H9 (cell line): ENCODE data around the gene NDUFB11. TPM values are rescaled to one million over a fixed set of nuclear protein-coding genes. Genes with fewer than 3 reads are reported as not detected.

Experiments
- DNase-seq: peaks from one replicate; pipeline ENCODE4 v3.0.0-alpha.2; 2017
- H2AFZ ChIP-seq: one replicate; pipeline ENCODE4 v1.6.1; 2013; ENCODE audit warnings: mild to moderate bottlenecking, low read length, control low read depth, moderate library complexity
- H2AK5ac ChIP-seq: 2 replicates; pipeline ENCODE4 v1.6.1; 2013; ENCODE audit warnings: low read length, control low read depth, mixed read lengths; ENCODE audit not compliant: insufficient read length
- H2BK120ac ChIP-seq: one replicate; pipeline ENCODE4 v1.6.1; 2013; ENCODE audit warnings: low read depth, mild to moderate bottlenecking, low read length, control low read depth, inconsistent platforms; ENCODE audit not compliant: poor library complexity, severe bottlenecking
- H2BK12ac ChIP-seq: 2 replicates; pipeline ENCODE4 v1.6.1; 2013; ENCODE audit warnings: low read length, control low read depth, mixed read lengths, low read depth; ENCODE audit not compliant: insufficient read length
- H2BK15ac ChIP-seq: 2 replicates; pipeline ENCODE4 v1.6.1; 2013; ENCODE audit warnings: low read depth, low read length, control low read depth
- H2BK20ac ChIP-seq: one replicate; pipeline ENCODE4 v1.6.1; 2013; ENCODE audit warnings: low read depth, mild to moderate bottlenecking, low read length, control low read depth, inconsistent platforms; ENCODE audit not compliant: poor library complexity, severe bottlenecking
- H2BK5ac ChIP-seq: 2 replicates; pipeline ENCODE4 v1.6.1; 2013; ENCODE audit warnings: low read length, control low read depth, mixed read lengths; ENCODE audit not compliant: insufficient read length
- H3K14ac ChIP-seq: 2 replicates; pipeline ENCODE4 v1.6.1; 2013; ENCODE audit warnings: low read length, control low read depth; ENCODE audit not compliant: insufficient read depth
- H3K18ac ChIP-seq: 2 replicates; pipeline ENCODE4 v1.6.1; 2013; ENCODE audit warnings: low read depth, mild to moderate bottlenecking, mixed read lengths, low read length, control low read depth; ENCODE audit not compliant: insufficient read length
- H3K23ac ChIP-seq: 2 replicates; pipeline ENCODE4 v1.6.1; 2013; ENCODE audit warnings: low read length, control low read depth, mixed read lengths, low read depth; ENCODE audit not compliant: insufficient read length
- H3K23me2 ChIP-seq: 2 replicates; pipeline ENCODE4 v1.6.1; 2013; ENCODE audit warnings: low read depth, mild to moderate bottlenecking, mixed read lengths, low read length, control low read depth; ENCODE audit not compliant: insufficient read length, poor library complexity, severe bottlenecking
- H3K27ac ChIP-seq: 2 replicates; pipeline ENCODE4 v1.5.1; 2013; ENCODE audit warnings: low read length, control low read depth, mixed read lengths, low read depth; ENCODE audit not compliant: insufficient read length
- H3K27me3 ChIP-seq: 2 replicates; pipeline ENCODE4 v1.6.1; 2013; ENCODE audit warnings: low read length, control low read depth, inconsistent platforms; ENCODE audit not compliant: insufficient read depth
- H3K4ac ChIP-seq: 2 replicates; pipeline ENCODE4 v1.6.1; 2013; ENCODE audit warnings: low read depth, mild to moderate bottlenecking, control low read depth, inconsistent platforms, low read length, moderate library complexity
- H3K4me1 ChIP-seq: 2 replicates; pipeline ENCODE4 v1.6.1; 2013; ENCODE audit warnings: low read length, control low read depth, inconsistent platforms; ENCODE audit not compliant: insufficient read depth
- H3K4me2 ChIP-seq: 2 replicates; pipeline ENCODE4 v1.6.1; 2013; ENCODE audit warnings: low read length, control low read depth, mixed read lengths; ENCODE audit not compliant: insufficient read length, insufficient read depth
- H3K56ac ChIP-seq: 2 replicates; pipeline ENCODE4 v1.6.1; 2013; ENCODE audit warnings: low read depth, mild to moderate bottlenecking, mixed read lengths, low read length, control low read depth; ENCODE audit not compliant: insufficient read length
- H3K79me1 ChIP-seq: 2 replicates; pipeline ENCODE4 v1.6.1; 2013; ENCODE audit warnings: low read depth, mild to moderate bottlenecking, moderate library complexity, low read length, control low read depth, inconsistent platforms; ENCODE audit not compliant: insufficient read depth, poor library complexity, severe bottlenecking
- H3K79me2 ChIP-seq: 2 replicates; pipeline ENCODE4 v1.6.1; 2013; ENCODE audit warnings: low read length, control low read depth, inconsistent platforms; ENCODE audit not compliant: insufficient read depth
- H3K9ac ChIP-seq: 2 replicates; pipeline ENCODE4 v1.6.1; 2013; ENCODE audit warnings: low read length, control low read depth, mixed read lengths; ENCODE audit not compliant: insufficient read length; ENCODE audit errors: extremely low read depth
- H3K9me3 ChIP-seq: one replicate; pipeline ENCODE4 v1.6.1; 2013; ENCODE audit warnings: low read depth, low read length, inconsistent platforms; ENCODE audit not compliant: control insufficient read depth
- H3T11ph ChIP-seq: one replicate; pipeline ENCODE4 v1.6.1; 2013; ENCODE audit warnings: mild to moderate bottlenecking, low read length, control low read depth, inconsistent platforms
- H4K20me1 ChIP-seq: one replicate; pipeline ENCODE4 v1.6.1; 2013; ENCODE audit not compliant: control insufficient read depth, insufficient read length, insufficient read depth
- H4K5ac ChIP-seq: 2 replicates; pipeline ENCODE4 v1.6.1; 2013; ENCODE audit warnings: low read depth, mild to moderate bottlenecking, mixed read lengths, low read length, control low read depth; ENCODE audit not compliant: insufficient read length
- H4K8ac ChIP-seq: replicated peaks from 2 replicates; pipeline ENCODE4 v1.6.1; 2013; ENCODE audit warnings: low read length, control low read depth, mixed read lengths, low read depth; ENCODE audit not compliant: insufficient read length
- H4K91ac ChIP-seq: 2 replicates; pipeline ENCODE4 v1.6.1; 2013; ENCODE audit warnings: low read depth, mild to moderate bottlenecking, moderate library complexity, mixed read lengths, low read length, control low read depth; ENCODE audit not compliant: insufficient read length
- H3K27ac Mint-ChIP-seq, 3 experiments: 2 replicates in 2 of 3; 3 replicates in 1 of 3; pipeline ENCODE4 v1.8.0; 2020 to 2021; ENCODE audit warnings: mixed read lengths in 3 of 3, mild to moderate bottlenecking in 1 of 3, moderate library complexity in 1 of 3
- H3K27me3 Mint-ChIP-seq: 2 replicates; pipeline ENCODE4 v1.8.0; 2021; ENCODE audit warnings: low read depth, mild to moderate bottlenecking, moderate library complexity, mixed read lengths
- H3K36me3 Mint-ChIP-seq, 3 experiments: 2 replicates in 2 of 3; 3 replicates in 1 of 3; pipeline ENCODE4 v1.8.0; 2020 to 2021; ENCODE audit warnings: low read depth in 3 of 3, mixed read lengths in 3 of 3; ENCODE audit not compliant: insufficient read depth in 1 of 3
- H3K4me1 Mint-ChIP-seq, 2 experiments: 2 replicates each; pipeline ENCODE4 v1.8.0; 2020; ENCODE audit warnings: mixed read lengths in 2 of 2
- H3K4me3 Mint-ChIP-seq, 2 experiments: 2 replicates in 1 of 2; 3 replicates in 1 of 2; pipeline ENCODE4 v1.8.0; 2020 to 2021; ENCODE audit warnings: mild to moderate bottlenecking in 2 of 2, mixed read lengths in 2 of 2, moderate library complexity in 1 of 2
- H3K9me3 Mint-ChIP-seq, 2 experiments: 2 replicates in 1 of 2; 3 replicates in 1 of 2; pipeline ENCODE4 v1.8.0; 2020; ENCODE audit warnings: mild to moderate bottlenecking in 2 of 2, mixed read lengths in 2 of 2, moderate library complexity in 1 of 2
- CTCF ChIP-seq: fragments of 200-600 bp; sonication (generic); conservative IDR thresholded peaks from 3 replicates; pipeline ENCODE4 v1.8.0; 2021; ENCODE audit warnings: antibody characterized with exemption, mild to moderate bottlenecking
- WGBS: extraction: QIAGEN DNeasy Blood & Tissue Kit; methylation state at CpG from one replicate; pipeline ENCODE4 v1.1.7; 2013; ENCODE audit warnings: missing lambda C conversion rate, low lambda C conversion rate, mixed read lengths; ENCODE audit not compliant: insufficient read length; ENCODE audit errors: extremely low coverage; 5-methylcytosine and 5-hydroxymethylcytosine counted together
- total RNA-seq: library from RNA; stranded (reverse); gene quantifications from 2 replicates; pipeline ENCODE4 v1.2.1, GENCODE V29; 2021

NDUFB11 gene
- total RNA-seq, 1 experiment from 2014 or later = 100 TPM

GRCh38 chrX:47179928-47180255, 35.4 kb upstream of the NDUFB11 start:
- H3K27me3 Mint-ChIP-seq = no peaks in the 10 kb centered on the region; the same call in 1 of the 2 replicates
- no peaks in the 10 kb centered on the region for H3K79me2 ChIP-seq
- no peak overlapping the region for H3T11ph ChIP-seq
- no peak overlapping the region for H2AFZ ChIP-seq
- H4K91ac ChIP-seq = no peak overlapping the region
- peaks cover 57 to 77% of the 10 kb centered on the region in 2 experiments for H3K9me3 Mint-ChIP-seq
- no peak overlapping the region for H3K27ac Mint-ChIP-seq
- no peak for TF ChIP-seq CTCF
- H3K9ac ChIP-seq = no peak overlapping the region
- H3K14ac ChIP-seq = no peak overlapping the region
- no peaks in the 10 kb centered on the region for H4K20me1 ChIP-seq
- H2BK20ac ChIP-seq = no peak overlapping the region
- H2BK12ac ChIP-seq = no peak overlapping the region
- peaks cover 48 to 83% (median 71%) of the 10 kb centered on the region in 3 experiments for H3K36me3 Mint-ChIP-seq
- H3K4ac ChIP-seq = no peak overlapping the region
- H2BK15ac ChIP-seq = no peak overlapping the region
- H3K4me1 Mint-ChIP-seq = no peaks in the 10 kb centered on the region
- H3K4me2 ChIP-seq = no peak overlapping the region
- no peak overlapping the region for H3K4me3 Mint-ChIP-seq
- no peaks in the 10 kb centered on the region; the same call in 1 of the 2 replicates for H3K27me3 ChIP-seq
- DNase-seq = no peak
- H2AK5ac ChIP-seq = no peak overlapping the region
- H3K4me1 ChIP-seq = no peaks in the 10 kb centered on the region
- no peak overlapping the region for H3K18ac ChIP-seq
- no peaks in the 10 kb centered on the region for H3K9me3 ChIP-seq
- no CpG with 5 or more reads among the region's 18 CpGs for WGBS
- H3K23me2 ChIP-seq = no peaks in the 10 kb centered on the region
- no peak overlapping the region for H4K8ac ChIP-seq
- H3K79me1 ChIP-seq = no peaks in the 10 kb centered on the region
- H4K5ac ChIP-seq = no peak overlapping the region
- no peak overlapping the region for H3K56ac ChIP-seq
- no peak overlapping the region for H3K27ac ChIP-seq
- no peak overlapping the region for H3K23ac ChIP-seq
- no peak overlapping the region for H2BK5ac ChIP-seq
- H2BK120ac ChIP-seq = no peak overlapping the region
